IMR-90 (cell line): ENCODE measurements around the gene ELP6. TPM values are rescaled to one million over a fixed set of nuclear protein-coding genes. Genes with fewer than 3 reads are reported as not detected.
"Not testable (repeated sequence)": the region's sequence is repeated elsewhere in the genome, so short reads cannot be mapped to it uniquely, and the experiment has no call there.

Experiments used
- ATAC-seq: fragments of 200-7000 bp; cut with Tn5 transposase; 2 replicates; pipeline ENCODE4 v1.9.1; 2020; ENCODE audit warnings: low read depth, mild to moderate bottlenecking, moderate library complexity
- BruUV-seq: library from RNA; stranded (reverse); fragments of 400-500 nt; replicated peaks from 2 replicates; lab custom pipeline; 2021; lab: Mats Ljungman, UMichigan
- CTCF ChIA-PET: fragments of 300-600 bp; formaldehyde crosslinking; extraction: SDS; loops from one replicate; lab custom pipeline; 2021; ENCODE audit warnings: antibody characterized with exemption; lab: Yijun Ruan, JAX
- POLR2A ChIA-PET: fragments of 300-600 bp; sonication (Branson Sonifier 250); formaldehyde crosslinking; loops from one replicate; lab custom pipeline; 2022; ENCODE audit warnings: antibody characterized with exemption; ENCODE audit not compliant: unreplicated experiment; lab: Charles Lee
- DNase-seq: peaks from one replicate; pipeline ENCODE4 v3.0.0; 2013
- H2AFZ ChIP-seq: replicated peaks from 2 replicates; pipeline ENCODE3; 2013; ENCODE audit warnings: low read length, mild to moderate bottlenecking; ENCODE audit not compliant: poor library complexity
- H2AK5ac ChIP-seq: 2 replicates; pipeline ENCODE4 v1.6.1; 2013; ENCODE audit warnings: low read depth, low read length, inconsistent platforms
- H2AK9ac ChIP-seq: replicated peaks from 2 replicates; pipeline ENCODE3; 2013; ENCODE audit warnings: mild to moderate bottlenecking, low read depth, low read length, moderate library complexity; ENCODE audit not compliant: poor library complexity
- H2BK120ac ChIP-seq: 2 replicates; pipeline ENCODE4 v1.6.1; 2013; ENCODE audit warnings: low read depth, low read length, inconsistent platforms
- H2BK15ac ChIP-seq: 3 replicates; pipeline ENCODE4 v1.6.1; 2013; ENCODE audit warnings: low read depth, low read length, inconsistent platforms
- H2BK20ac ChIP-seq: 2 replicates; pipeline ENCODE4 v1.6.1; 2013; ENCODE audit warnings: low read depth, mild to moderate bottlenecking, inconsistent platforms, low read length, moderate library complexity
- H2BK5ac ChIP-seq: 2 replicates; pipeline ENCODE4 v1.6.1; 2013; ENCODE audit warnings: mild to moderate bottlenecking, low read depth, low read length, inconsistent platforms; ENCODE audit not compliant: poor library complexity, severe bottlenecking
- H3K14ac ChIP-seq: replicated peaks from 2 replicates; pipeline ENCODE4 v1.6.1; 2013; ENCODE audit warnings: low read depth, low read length, inconsistent platforms
- H3K18ac ChIP-seq: 2 replicates; pipeline ENCODE4 v1.6.1; 2013; ENCODE audit warnings: low read depth, low read length, control low read depth
- H3K23ac ChIP-seq: 2 replicates; pipeline ENCODE4 v1.6.1; 2013; ENCODE audit warnings: low read depth, low read length, inconsistent platforms
- H3K27ac ChIP-seq: 2 replicates; pipeline ENCODE4 v1.5.1; 2013; ENCODE audit warnings: mild to moderate bottlenecking, control low read depth, low read length; ENCODE audit not compliant: insufficient read depth
- H3K27me3 ChIP-seq: 2 replicates; pipeline ENCODE4 v1.6.1; 2013; ENCODE audit warnings: low read length; ENCODE audit not compliant: control insufficient read depth, insufficient read depth
- H3K36me3 ChIP-seq: 2 replicates; pipeline ENCODE4 v1.6.1; 2013; ENCODE audit warnings: low read length, mixed read lengths; ENCODE audit not compliant: control insufficient read depth, insufficient read depth
- H3K4ac ChIP-seq: 2 replicates; pipeline ENCODE4 v1.6.1; 2013; ENCODE audit warnings: low read depth, low read length, inconsistent platforms
- H3K4me1 ChIP-seq: 2 replicates; pipeline ENCODE4 v1.6.1; 2013; ENCODE audit warnings: low read length, mixed read lengths; ENCODE audit not compliant: control insufficient read depth, insufficient read depth
- H3K4me2 ChIP-seq: 2 replicates; pipeline ENCODE4 v1.6.1; 2013; ENCODE audit warnings: low read depth, mild to moderate bottlenecking, control low read depth, low read length, moderate library complexity
- H3K4me3 ChIP-seq: 2 replicates; pipeline ENCODE4 v1.5.1; 2013; ENCODE audit warnings: low read depth, mild to moderate bottlenecking, control low read depth, low read length, moderate library complexity; ENCODE audit not compliant: insufficient read depth
- H3K56ac ChIP-seq: 2 replicates; pipeline ENCODE4 v1.6.1; 2013; ENCODE audit warnings: low read length, inconsistent platforms; ENCODE audit not compliant: insufficient read depth; ENCODE audit errors: extremely low read depth
- H3K79me1 ChIP-seq, 2 experiments: 2 replicates each; pipeline ENCODE4 v1.6.1; 2013; ENCODE audit warnings: low read length in 2 of 2, inconsistent platforms in 1 of 2, low read depth in 1 of 2
- H3K9ac ChIP-seq: 2 replicates; pipeline ENCODE4 v1.6.1; 2013; ENCODE audit warnings: low read depth, low read length, control low read depth
- H3K9me1 ChIP-seq: 2 replicates; pipeline ENCODE4 v1.6.1; 2013; ENCODE audit warnings: low read length, inconsistent platforms; ENCODE audit not compliant: insufficient read depth
- H3K9me3 ChIP-seq: 2 replicates; pipeline ENCODE4 v1.6.1; 2013; ENCODE audit warnings: low read length; ENCODE audit not compliant: control insufficient read depth, insufficient read depth
- H4K20me1 ChIP-seq: 2 replicates; pipeline ENCODE4 v1.6.1; 2013; ENCODE audit warnings: low read length, inconsistent platforms; ENCODE audit not compliant: insufficient read depth
- H4K5ac ChIP-seq: 2 replicates; pipeline ENCODE4 v1.6.1; 2013; ENCODE audit warnings: mild to moderate bottlenecking, low read depth, low read length, control low read depth
- H4K8ac ChIP-seq, 2 experiments: 2 replicates each; pipeline ENCODE4 v1.6.1; 2013; ENCODE audit warnings: low read depth in 2 of 2, low read length in 2 of 2, control low read depth in 1 of 2, inconsistent platforms in 1 of 2
- H4K91ac ChIP-seq: 2 replicates; pipeline ENCODE4 v1.6.1; 2013; ENCODE audit warnings: low read depth, low read length, inconsistent platforms; ENCODE audit not compliant: insufficient read depth
- WGBS, 2 experiments: methylation state at CpG; one replicate each; pipeline versions ENCODE4 v1.1.5 to v1.1.7; 2013; ENCODE audit warnings: missing lambda C conversion rate in 2 of 2; ENCODE audit not compliant: insufficient read length in 1 of 2; ENCODE audit errors: extremely low coverage in 2 of 2; 5-methylcytosine and 5-hydroxymethylcytosine counted together
- dilution Hi-C: fragments of 300-500 bp; cut with HindIII; formaldehyde crosslinking; loops from one replicate; pipeline ENCODE4 v1.14.3; 2018; ENCODE audit warnings: low sequenced_read_pairs; ENCODE audit not compliant: unreplicated experiment
- in situ Hi-C: fragments of 300-500 bp; cut with MboI; formaldehyde crosslinking; loops from 3 replicates; pipeline ENCODE4 v1.14.3; 2019; ENCODE audit warnings: low sequenced_read_pairs, inconsistent platforms, mixed read lengths
- intact Hi-C: fragments of 100-400 bp; cut with micrococcal nuclease; formaldehyde crosslinking; loops from 2 replicates; pipeline ENCODE4 v1.10.0; 2022
- polyA plus RNA-seq, 3 experiments: library from polyadenylated mRNA; depleted of rRNA; stranded (reverse); fragments of >200 nt; gene quantifications; 2 replicates each; pipeline ENCODE4 v1.2.3, GENCODE V29; 2012; ENCODE audit warnings: low replicate concordance in 1 of 3
- total RNA-seq: library from RNA; depleted of rRNA; stranded (reverse); fragments of >200 nt; gene quantifications from 2 replicates; pipeline ENCODE4 v1.2.3, GENCODE V29; 2012

Gene ELP6
- total and polyA plus RNA-seq, 2 of the 4 experiments (the other 2 are of a cell fraction) = 31.4 to 44.9 TPM

GRCh38 chr3:47468315-47468714 lies 45.2 kb downstream of the ELP6 start:
- H3K4me2 ChIP-seq, H3K14ac ChIP-seq, H3K36me3 ChIP-seq, H3K27me3 ChIP-seq, H2BK15ac ChIP-seq, dilution Hi-C loops, H2BK120ac ChIP-seq, H3K23ac ChIP-seq, H3K56ac ChIP-seq, DNase-seq, H2AFZ ChIP-seq, H2BK5ac ChIP-seq, in situ Hi-C loops, ATAC-seq, intact Hi-C loops, H3K9me3 ChIP-seq, H2AK9ac ChIP-seq, H3K9me1 ChIP-seq, H3K4me3 ChIP-seq, H3K4me1 ChIP-seq, BruUV-seq, H3K18ac ChIP-seq, POLR2A ChIA-PET, H2AK5ac ChIP-seq, H3K27ac ChIP-seq, CTCF ChIA-PET, H4K91ac ChIP-seq, H3K9ac ChIP-seq, H4K8ac ChIP-seq, H4K5ac ChIP-seq, H3K4ac ChIP-seq, H2BK20ac ChIP-seq: not testable (repeated sequence)
- Histone ChIP-seq H3K79me1 (peaks cover 18 to 53% of the 10 kb centered on the region in 2 experiments), H4K20me1 (peaks cover 30% of the 10 kb centered on the region)
- no CpG with 5 or more reads among the region's 1 CpG for WGBS, 2 experiments
